GM12873 (cell line): ENCODE results near the gene NEO1.

Experiments
- TF ChIP-seq, protein P1 (sequence below): IDR thresholded peaks from 2 replicates; pipeline ENCODE4 v1.5.1; 2012; ENCODE audit warnings: low read depth, mild to moderate bottlenecking, moderate library complexity, low read length, control low read depth; ENCODE audit not compliant: insufficient read depth; ENCODE audit errors: missing control alignments

Gene NEO1

DNA sequence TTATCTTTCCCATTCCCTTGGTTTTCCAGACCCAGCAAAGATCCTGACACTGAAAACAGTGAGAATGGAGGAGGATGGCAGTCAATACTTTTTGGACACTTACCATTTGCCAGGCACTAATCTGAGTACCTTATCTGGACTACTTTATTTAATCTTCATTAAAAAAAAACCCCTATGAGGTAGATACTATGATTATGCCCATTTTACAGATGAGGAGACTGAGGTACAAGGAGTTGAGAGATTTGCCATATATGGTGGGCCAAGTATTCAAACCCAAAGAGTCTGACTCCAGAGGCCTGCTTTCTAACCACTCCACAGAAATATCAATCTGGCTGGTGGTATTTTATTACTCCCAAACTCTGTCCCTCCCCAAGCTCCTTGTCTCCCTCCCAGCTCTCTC is 296.9 kb downstream of the NEO1 start:
- TF ChIP-seq, protein P1, sequence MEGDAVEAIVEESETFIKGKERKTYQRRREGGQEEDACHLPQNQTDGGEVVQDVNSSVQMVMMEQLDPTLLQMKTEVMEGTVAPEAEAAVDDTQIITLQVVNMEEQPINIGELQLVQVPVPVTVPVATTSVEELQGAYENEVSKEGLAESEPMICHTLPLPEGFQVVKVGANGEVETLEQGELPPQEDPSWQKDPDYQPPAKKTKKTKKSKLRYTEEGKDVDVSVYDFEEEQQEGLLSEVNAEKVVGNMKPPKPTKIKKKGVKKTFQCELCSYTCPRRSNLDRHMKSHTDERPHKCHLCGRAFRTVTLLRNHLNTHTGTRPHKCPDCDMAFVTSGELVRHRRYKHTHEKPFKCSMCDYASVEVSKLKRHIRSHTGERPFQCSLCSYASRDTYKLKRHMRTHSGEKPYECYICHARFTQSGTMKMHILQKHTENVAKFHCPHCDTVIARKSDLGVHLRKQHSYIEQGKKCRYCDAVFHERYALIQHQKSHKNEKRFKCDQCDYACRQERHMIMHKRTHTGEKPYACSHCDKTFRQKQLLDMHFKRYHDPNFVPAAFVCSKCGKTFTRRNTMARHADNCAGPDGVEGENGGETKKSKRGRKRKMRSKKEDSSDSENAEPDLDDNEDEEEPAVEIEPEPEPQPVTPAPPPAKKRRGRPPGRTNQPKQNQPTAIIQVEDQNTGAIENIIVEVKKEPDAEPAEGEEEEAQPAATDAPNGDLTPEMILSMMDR = no peak

DNA sequence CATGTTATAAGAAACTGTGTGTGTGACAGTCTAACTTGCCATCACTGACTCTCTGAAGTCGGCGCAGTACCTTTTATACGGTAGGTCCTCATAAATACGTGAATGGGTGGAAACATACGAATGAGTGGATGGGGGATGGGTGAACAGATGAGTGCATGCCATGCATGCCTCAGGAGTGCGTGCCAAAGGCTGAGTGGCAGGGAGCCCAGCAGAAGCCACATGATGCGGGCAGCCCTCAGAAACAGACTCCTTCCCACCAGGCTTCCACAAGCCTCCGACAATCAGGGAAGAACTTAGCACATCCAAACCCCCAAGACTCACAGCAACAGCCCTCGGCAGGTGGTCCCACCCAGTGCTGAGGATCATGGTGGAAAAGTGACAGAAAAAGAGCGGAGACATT is 299.8 kb downstream of the NEO1 start:
- TF ChIP-seq, protein P1 = no peak

DNA sequence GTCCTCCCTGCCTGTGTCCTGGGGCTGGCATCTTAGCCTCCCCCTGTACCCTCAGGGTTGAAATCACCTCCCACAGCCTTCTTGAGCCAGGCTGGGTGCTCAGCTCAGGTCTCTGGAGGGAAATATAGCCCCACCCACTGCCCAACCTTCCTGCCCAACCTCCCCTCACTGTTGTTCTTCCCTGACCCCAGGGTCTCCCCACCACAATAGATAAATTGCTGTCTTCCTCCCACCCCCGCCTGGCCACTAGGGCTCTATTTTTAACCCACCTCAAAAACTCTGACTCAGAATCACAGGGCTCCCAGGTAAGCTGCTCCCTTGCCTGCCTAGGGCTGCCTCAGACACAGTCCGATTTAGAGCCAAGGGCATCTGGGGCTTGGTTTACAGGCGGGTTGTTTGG is 301.5 kb downstream of the NEO1 start:
- TF ChIP-seq, protein P1 = no peak

DNA sequence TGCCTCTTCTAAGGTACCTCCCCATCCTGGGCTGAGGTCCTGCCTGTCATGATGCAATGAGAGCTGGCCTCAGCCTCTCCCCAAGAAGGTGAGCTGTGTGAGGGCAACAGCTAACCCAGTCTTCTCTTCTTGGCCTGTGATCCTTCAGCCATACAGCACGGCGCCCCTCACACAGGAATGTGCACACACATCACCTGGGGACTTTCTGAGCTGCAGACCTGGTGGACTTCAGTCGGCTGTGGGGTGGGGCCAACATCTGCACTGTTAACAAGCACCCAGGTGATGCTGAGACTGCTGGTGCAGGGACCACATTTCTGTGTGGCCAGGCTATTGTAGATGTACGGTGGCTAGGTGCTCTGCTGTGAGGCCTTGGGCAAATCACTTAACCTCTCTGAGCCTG is 302.0 kb downstream of the NEO1 start:
- TF ChIP-seq, protein P1 = no peak
